ENCODE results near the gene HSPA1L. TPM values are rescaled to one million over a fixed set of nuclear protein-coding genes. Genes with fewer than 3 reads are reported as not detected.

The HSPA1L gene
- total and polyA plus RNA-seq, 2 donors from 2014 or later: 1.7 to 2.3 TPM

GRCh38 chr6:31851485-31851832 lies 36.4 kb upstream of the HSPA1L start:
- Histone ChIP-seq H3K9ac (ENCODE audit: low read length in 3 of 3) (no peak overlapping the region), H3K36me3 (ENCODE audit: control insufficient read depth in 2 of 3, insufficient read depth in 3 of 3, low read length in 3 of 3) (no peaks in the 10 kb centered on the region), H3K4me1 (ENCODE audit: control insufficient read depth in 2 of 3, insufficient read depth in 2 of 3, low read depth in 1 of 3, low read length in 3 of 3) (no peaks in the 10 kb centered on the region), H3K4me3 (ENCODE audit: low read length in 3 of 3) (no peak overlapping the region), H3K27me3 (ENCODE audit: control insufficient read depth, insufficient read depth, low read length) (no peaks in the 10 kb centered on the region), H3K27ac (ENCODE audit: low read depth in 2 of 2, low read length in 2 of 2) (no peak overlapping the region), H3K9me3 (ENCODE audit: control insufficient read depth in 2 of 3, insufficient read depth in 1 of 3, low read length in 3 of 3) (no peaks in the 10 kb centered on the region)
- intact Hi-C loops (cut with DNase I): no loop called here
- no peak for DNase-seq
- no peak for TF ChIP-seq CTCF (IDR thresholded peaks at IDR 0.05; ENCODE audit: borderline replicate concordance, extremely low read depth, insufficient read depth)
- no peak for FAIRE-seq

GRCh38 chr6:31850765-31851484 lies 35.8 kb upstream of the HSPA1L start:
- Histone ChIP-seq H3K4me3 (ENCODE audit: low read length in 3 of 3) (no peak overlapping the region), H3K9me3 (ENCODE audit: control insufficient read depth in 2 of 3, insufficient read depth in 1 of 3, low read length in 3 of 3) (no peaks in the 10 kb centered on the region), H3K4me1 (ENCODE audit: control insufficient read depth in 2 of 3, insufficient read depth in 2 of 3, low read depth in 1 of 3, low read length in 3 of 3) (no peaks in the 10 kb centered on the region), H3K9ac (ENCODE audit: low read length in 3 of 3) (no peak overlapping the region), H3K27me3 (ENCODE audit: control insufficient read depth, insufficient read depth, low read length) (no peaks in the 10 kb centered on the region), H3K36me3 (ENCODE audit: control insufficient read depth in 2 of 3, insufficient read depth in 3 of 3, low read length in 3 of 3) (no peaks in the 10 kb centered on the region), H3K27ac (ENCODE audit: low read depth in 2 of 2, low read length in 2 of 2) (no peak overlapping the region)
- intact Hi-C loops (cut with DNase I): no loop called here
- no peak for DNase-seq
- no peak for TF ChIP-seq CTCF (IDR thresholded peaks at IDR 0.05; ENCODE audit: borderline replicate concordance, extremely low read depth, insufficient read depth)
- FAIRE-seq: no peak

- no peak for TF ChIP-seq CTCF (IDR thresholded peaks at IDR 0.05; ENCODE audit: borderline replicate concordance, extremely low read depth, insufficient read depth)
- H3K27ac ChIP-seq (ENCODE audit: low read depth in 2 of 2, low read length in 2 of 2): no peak overlapping the region
- no peaks in the 10 kb centered on the region for H3K4me1 ChIP-seq (ENCODE audit: control insufficient read depth in 2 of 3, insufficient read depth in 2 of 3, low read depth in 1 of 3, low read length in 3 of 3)
- FAIRE-seq (no peak), DNase-seq (no peak)
- no peak overlapping the region for H3K9ac ChIP-seq (ENCODE audit: low read length in 3 of 3)
- no peaks in the 10 kb centered on the region for H3K27me3 ChIP-seq (ENCODE audit: control insufficient read depth, insufficient read depth, low read length)
- no peak overlapping the region for H3K4me3 ChIP-seq (ENCODE audit: low read length in 3 of 3)
- no peaks in the 10 kb centered on the region for H3K36me3 ChIP-seq (ENCODE audit: control insufficient read depth in 2 of 3, insufficient read depth in 3 of 3, low read length in 3 of 3)
- intact Hi-C loops (cut with DNase I): no loop called here
- H3K9me3 ChIP-seq (ENCODE audit: control insufficient read depth in 2 of 3, insufficient read depth in 1 of 3, low read length in 3 of 3): no peaks in the 10 kb centered on the region
Measured at GRCh38 chr6:31847276-31847978, 32.3 kb upstream of the HSPA1L start.

Measured in kidney (tissue), 14 donors.